ENCODE data around the gene ARHGEF19. TPM values are rescaled to one million over a fixed set of nuclear protein-coding genes. Genes with fewer than 3 reads are reported as not detected.

Gene ARHGEF19
- total and polyA plus RNA-seq, 2 of the 13 experiments (the other 11 are each of a cell fraction or from before 2014, with no cell fraction given), result 1.7 to 1.8 TPM

DNA sequence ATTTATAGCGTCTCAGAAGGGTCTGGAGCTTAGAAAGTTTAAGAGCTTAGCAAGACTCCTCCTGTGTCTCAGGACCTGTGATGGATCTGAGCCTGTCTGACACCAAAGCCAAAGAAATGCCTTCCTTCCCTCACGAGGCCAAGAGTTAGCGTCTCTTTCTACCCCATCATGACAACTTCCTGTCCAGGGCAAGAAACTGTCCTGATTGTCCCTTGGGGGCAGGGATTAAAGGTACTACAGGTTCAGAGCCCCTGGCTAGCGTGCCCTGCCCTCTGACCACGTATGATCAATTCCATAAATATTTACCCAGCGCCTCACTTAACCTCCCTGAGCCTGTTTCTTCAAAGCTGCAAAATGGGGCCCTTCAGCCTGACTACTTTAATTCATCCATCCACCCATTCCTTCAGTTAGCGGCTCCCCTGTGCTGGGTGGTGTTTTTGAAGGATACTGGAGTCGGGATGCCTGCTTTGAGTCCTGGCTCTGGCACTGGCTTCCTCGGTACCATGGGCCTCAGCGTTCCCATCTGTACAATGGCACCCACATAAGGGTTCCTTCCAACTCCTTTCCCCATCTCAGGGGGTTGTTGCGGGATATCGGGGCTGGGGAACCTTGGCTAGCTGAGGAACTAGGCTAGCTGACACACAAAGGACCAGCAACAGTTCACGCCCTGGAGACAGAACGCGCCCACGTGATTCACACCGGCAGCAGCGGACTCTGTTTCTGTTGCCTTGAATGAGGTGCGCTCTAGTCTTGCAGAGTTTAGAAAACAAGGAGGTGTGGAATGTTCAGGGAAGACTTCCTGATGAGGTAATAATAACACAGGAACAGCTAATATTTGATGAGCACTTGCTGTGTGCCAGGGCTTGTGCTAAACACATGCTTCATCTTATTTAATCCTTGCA lies 33.6 kb downstream of the ARHGEF19 start (continued):
- no peak; the same call in 1 of the 2 replicates for TF ChIP-seq AHR (CRISPR knock-in tag; IDR thresholded peaks at IDR 0.05)
- no peak for TF ChIP-seq ZNF343 (CRISPR knock-in tag; IDR thresholded peaks at IDR 0.05)
- TF ChIP-seq, protein P1, sequence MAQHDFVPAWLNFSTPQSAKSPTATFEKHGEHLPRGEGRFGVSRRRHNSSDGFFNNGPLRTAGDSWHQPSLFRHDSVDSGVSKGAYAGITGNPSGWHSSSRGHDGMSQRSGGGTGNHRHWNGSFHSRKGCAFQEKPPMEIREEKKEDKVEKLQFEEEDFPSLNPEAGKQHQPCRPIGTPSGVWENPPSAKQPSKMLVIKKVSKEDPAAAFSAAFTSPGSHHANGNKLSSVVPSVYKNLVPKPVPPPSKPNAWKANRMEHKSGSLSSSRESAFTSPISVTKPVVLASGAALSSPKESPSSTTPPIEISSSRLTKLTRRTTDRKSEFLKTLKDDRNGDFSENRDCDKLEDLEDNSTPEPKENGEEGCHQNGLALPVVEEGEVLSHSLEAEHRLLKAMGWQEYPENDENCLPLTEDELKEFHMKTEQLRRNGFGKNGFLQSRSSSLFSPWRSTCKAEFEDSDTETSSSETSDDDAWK (CRISPR knock-in tag; IDR thresholded peaks at IDR 0.05), result no peak
- TF ChIP-seq, protein P2, sequence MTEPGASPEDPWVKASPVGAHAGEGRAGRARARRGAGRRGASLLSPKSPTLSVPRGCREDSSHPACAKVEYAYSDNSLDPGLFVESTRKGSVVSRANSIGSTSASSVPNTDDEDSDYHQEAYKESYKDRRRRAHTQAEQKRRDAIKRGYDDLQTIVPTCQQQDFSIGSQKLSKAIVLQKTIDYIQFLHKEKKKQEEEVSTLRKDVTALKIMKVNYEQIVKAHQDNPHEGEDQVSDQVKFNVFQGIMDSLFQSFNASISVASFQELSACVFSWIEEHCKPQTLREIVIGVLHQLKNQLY (CRISPR knock-in tag; IDR thresholded peaks at IDR 0.05), result peak; percentile 76
- TF ChIP-seq ZNF138 (CRISPR knock-in tag; IDR thresholded peaks at IDR 0.05; ENCODE audit: low read depth), result peak; percentile 18; the same call in 1 of the 2 replicates
- TF ChIP-seq FIP1L1 (IDR thresholded peaks at IDR 0.05; ENCODE audit: borderline replicate concordance, insufficient read depth, low read depth, low read length), result no peak
- peak; percentile 54 for TF ChIP-seq MED8 (CRISPR knock-in tag; IDR thresholded peaks at IDR 0.05; ENCODE audit: insufficient replicate concordance)
- TF ChIP-seq U2AF1 (optimal IDR thresholded peaks at IDR 0.05; ENCODE audit: low read depth, low read length), result no peak
- peak; percentile 75; the same call in 1 of the 2 replicates for TF ChIP-seq ZNF709 (CRISPR knock-in tag; IDR thresholded peaks at IDR 0.05)
- peak; percentile 86 for TF ChIP-seq MED1 (CRISPR knock-in tag; IDR thresholded peaks at IDR 0.05)
- TF ChIP-seq HMG20B (CRISPR knock-in tag; conservative IDR thresholded peaks at IDR 0.05), result no peak; the same call in 1 of the 2 replicates
- no peak; the same call in 1 of the 2 replicates for TF ChIP-seq NFKBIZ (CRISPR knock-in tag; IDR thresholded peaks at IDR 0.05)
- TF ChIP-seq, protein P3, sequence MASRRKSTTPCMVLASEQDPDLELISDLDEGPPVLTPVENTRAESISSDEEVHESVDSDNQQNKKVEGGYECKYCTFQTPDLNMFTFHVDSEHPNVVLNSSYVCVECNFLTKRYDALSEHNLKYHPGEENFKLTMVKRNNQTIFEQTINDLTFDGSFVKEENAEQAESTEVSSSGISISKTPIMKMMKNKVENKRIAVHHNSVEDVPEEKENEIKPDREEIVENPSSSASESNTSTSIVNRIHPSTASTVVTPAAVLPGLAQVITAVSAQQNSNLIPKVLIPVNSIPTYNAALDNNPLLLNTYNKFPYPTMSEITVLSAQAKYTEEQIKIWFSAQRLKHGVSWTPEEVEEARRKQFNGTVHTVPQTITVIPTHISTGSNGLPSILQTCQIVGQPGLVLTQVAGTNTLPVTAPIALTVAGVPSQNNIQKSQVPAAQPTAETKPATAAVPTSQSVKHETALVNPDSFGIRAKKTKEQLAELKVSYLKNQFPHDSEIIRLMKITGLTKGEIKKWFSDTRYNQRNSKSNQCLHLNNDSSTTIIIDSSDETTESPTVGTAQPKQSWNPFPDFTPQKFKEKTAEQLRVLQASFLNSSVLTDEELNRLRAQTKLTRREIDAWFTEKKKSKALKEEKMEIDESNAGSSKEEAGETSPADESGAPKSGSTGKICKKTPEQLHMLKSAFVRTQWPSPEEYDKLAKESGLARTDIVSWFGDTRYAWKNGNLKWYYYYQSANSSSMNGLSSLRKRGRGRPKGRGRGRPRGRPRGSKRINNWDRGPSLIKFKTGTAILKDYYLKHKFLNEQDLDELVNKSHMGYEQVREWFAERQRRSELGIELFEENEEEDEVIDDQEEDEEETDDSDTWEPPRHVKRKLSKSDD (CRISPR knock-in tag; IDR thresholded peaks at IDR 0.05; ENCODE audit: low read depth), result no peak
- TF ChIP-seq, protein P4, sequence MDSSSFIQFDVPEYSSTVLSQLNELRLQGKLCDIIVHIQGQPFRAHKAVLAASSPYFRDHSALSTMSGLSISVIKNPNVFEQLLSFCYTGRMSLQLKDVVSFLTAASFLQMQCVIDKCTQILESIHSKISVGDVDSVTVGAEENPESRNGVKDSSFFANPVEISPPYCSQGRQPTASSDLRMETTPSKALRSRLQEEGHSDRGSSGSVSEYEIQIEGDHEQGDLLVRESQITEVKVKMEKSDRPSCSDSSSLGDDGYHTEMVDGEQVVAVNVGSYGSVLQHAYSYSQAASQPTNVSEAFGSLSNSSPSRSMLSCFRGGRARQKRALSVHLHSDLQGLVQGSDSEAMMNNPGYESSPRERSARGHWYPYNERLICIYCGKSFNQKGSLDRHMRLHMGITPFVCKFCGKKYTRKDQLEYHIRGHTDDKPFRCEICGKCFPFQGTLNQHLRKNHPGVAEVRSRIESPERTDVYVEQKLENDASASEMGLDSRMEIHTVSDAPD (CRISPR knock-in tag; IDR thresholded peaks at IDR 0.05), result no peak
- peak; percentile 18; the same call in 1 of the 2 replicates for TF ChIP-seq ZNF747 (CRISPR knock-in tag; IDR thresholded peaks at IDR 0.05; ENCODE audit: borderline replicate concordance)
- TF ChIP-seq MATR3 (CRISPR knock-in tag; IDR thresholded peaks at IDR 0.05), result no peak
- TF ChIP-seq AGO1 (IDR thresholded peaks at IDR 0.05; ENCODE audit: low read depth, low read length, poor library complexity, severe bottlenecking), result no peak
- no peak for TF ChIP-seq ZNF549 (CRISPR knock-in tag; IDR thresholded peaks at IDR 0.05)
- no peak for TF ChIP-seq SIX1 (CRISPR knock-in tag; IDR thresholded peaks at IDR 0.05; ENCODE audit: borderline replicate concordance)
- TF ChIP-seq, protein P5, sequence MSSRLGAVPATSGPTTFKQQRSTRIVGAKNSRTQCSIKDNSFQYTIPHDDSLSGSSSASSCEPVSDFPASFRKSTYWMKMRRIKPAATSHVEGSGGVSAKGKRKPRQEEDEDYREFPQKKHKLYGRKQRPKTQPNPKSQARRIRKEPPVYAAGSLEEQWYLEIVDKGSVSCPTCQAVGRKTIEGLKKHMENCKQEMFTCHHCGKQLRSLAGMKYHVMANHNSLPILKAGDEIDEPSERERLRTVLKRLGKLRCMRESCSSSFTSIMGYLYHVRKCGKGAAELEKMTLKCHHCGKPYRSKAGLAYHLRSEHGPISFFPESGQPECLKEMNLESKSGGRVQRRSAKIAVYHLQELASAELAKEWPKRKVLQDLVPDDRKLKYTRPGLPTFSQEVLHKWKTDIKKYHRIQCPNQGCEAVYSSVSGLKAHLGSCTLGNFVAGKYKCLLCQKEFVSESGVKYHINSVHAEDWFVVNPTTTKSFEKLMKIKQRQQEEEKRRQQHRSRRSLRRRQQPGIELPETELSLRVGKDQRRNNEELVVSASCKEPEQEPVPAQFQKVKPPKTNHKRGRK (CRISPR knock-in tag; IDR thresholded peaks at IDR 0.05), result no peak

All from HepG2 (cell line).